Measurements from ENCODE around the gene PHOX2B.
A peak's percentile ranks its signal among the peaks of the same experiment; 100 is the strongest.

The PHOX2B gene

GRCh38 chr4:41753942-41754341, 5.4 kb upstream of the PHOX2B start:
- no peaks in the 10 kb centered on the region for H3K9me3 ChIP-seq
- H3K36me3 ChIP-seq (replicated peaks), result no peaks in the 10 kb centered on the region
- no peaks in the 10 kb centered on the region; the same call in none of the 2 replicates for H3K4me1 ChIP-seq
- peaks cover 62% of the 10 kb centered on the region for H3K27me3 ChIP-seq (ENCODE audit: low read depth)
- no peak for DNase-seq (ENCODE audit: low spot score in 2 of 2)
- H3K4me3 ChIP-seq, result no peak overlapping the region
- in situ Hi-C loops (cut with MboI; ENCODE audit: low sequenced_read_pairs), result no loop called here

- Histone ChIP-seq H3K27me3 (ENCODE audit: low read depth) (peaks cover 73% of the 10 kb centered on the region), H3K4me1 (peaks cover 7% of the 10 kb centered on the region), H3K9me3 (peaks cover under 1% of the 10 kb centered on the region; the same call in 1 of the 2 replicates), H3K36me3 (replicated peaks) (no peaks in the 10 kb centered on the region), H3K4me3 (no peak overlapping the region)
- DNase-seq (ENCODE audit: low spot score in 2 of 2), result no peak
- in situ Hi-C loops (cut with MboI; ENCODE audit: low sequenced_read_pairs), result no loop called here
Observed at GRCh38 chr4:41752081-41752836, 3.7 kb upstream of the PHOX2B start.

- peaks cover 69% of the 10 kb centered on the region for H3K27me3 ChIP-seq (ENCODE audit: low read depth)
Observed at GRCh38 chr4:41751449-41752061, 3.0 kb upstream of the PHOX2B start.

GRCh38 chr4:41750626-41751448, 2.3 kb upstream of the PHOX2B start:
- H3K4me1 ChIP-seq, result peaks cover 7% of the 10 kb centered on the region
- no peak overlapping the region for H3K4me3 ChIP-seq
- in situ Hi-C loops (cut with MboI; ENCODE audit: low sequenced_read_pairs), result no loop called here
- H3K9me3 ChIP-seq, result peaks cover 3% of the 10 kb centered on the region
- no peak for DNase-seq (ENCODE audit: low spot score in 2 of 2)
- H3K27me3 ChIP-seq (ENCODE audit: low read depth), result peaks cover 62% of the 10 kb centered on the region
- H3K36me3 ChIP-seq (replicated peaks), result no peaks in the 10 kb centered on the region

More at GRCh38 chr4:41751449-41752061, 3.0 kb upstream of the PHOX2B start:
- in situ Hi-C loops (cut with MboI; ENCODE audit: low sequenced_read_pairs), result no loop called here
- Histone ChIP-seq H3K4me1 (peaks cover 7% of the 10 kb centered on the region), H3K9me3 (peaks cover 3% of the 10 kb centered on the region), H3K36me3 (replicated peaks) (no peaks in the 10 kb centered on the region), H3K4me3 (no peak overlapping the region)
- DNase-seq (ENCODE audit: low spot score in 2 of 2), result peak in 1 of 2 experiments; percentile 29

GRCh38 chr4:41750121-41750625, 1.6 kb upstream of the PHOX2B start:
- in situ Hi-C loops (cut with MboI; ENCODE audit: low sequenced_read_pairs), result no loop called here
- Histone ChIP-seq H3K27me3 (ENCODE audit: low read depth) (peaks cover 62% of the 10 kb centered on the region), H3K4me1 (peaks cover 7% of the 10 kb centered on the region), H3K36me3 (replicated peaks) (no peaks in the 10 kb centered on the region), H3K9me3 (peaks cover 3% of the 10 kb centered on the region), H3K4me3 (no peak overlapping the region)
- DNase-seq (ENCODE audit: low spot score in 2 of 2), result no peak

- no peak for DNase-seq (ENCODE audit: low spot score in 2 of 2)
- H3K4me1 ChIP-seq, result peaks cover 7% of the 10 kb centered on the region
- H3K9me3 ChIP-seq, result peaks cover 3% of the 10 kb centered on the region
- H3K36me3 ChIP-seq (replicated peaks), result no peaks in the 10 kb centered on the region
- in situ Hi-C loops (cut with MboI; ENCODE audit: low sequenced_read_pairs), result no loop called here
- peaks cover 59% of the 10 kb centered on the region for H3K27me3 ChIP-seq (ENCODE audit: low read depth)
- H3K4me3 ChIP-seq, result no peak overlapping the region
Observed at GRCh38 chr4:41749631-41750039, 1.1 kb upstream of the PHOX2B start.

- in situ Hi-C loops (cut with MboI; ENCODE audit: low sequenced_read_pairs), result no loop called here
- no peak for DNase-seq (ENCODE audit: low spot score in 2 of 2)
- Histone ChIP-seq H3K4me1 (peaks cover 7% of the 10 kb centered on the region), H3K27me3 (ENCODE audit: low read depth) (peaks cover 52% of the 10 kb centered on the region), H3K36me3 (replicated peaks) (no peaks in the 10 kb centered on the region), H3K9me3 (peaks cover 7% of the 10 kb centered on the region), H3K4me3 (no peak overlapping the region)
Observed at GRCh38 chr4:41748074-41748570, 403 bp downstream of the PHOX2B start.

- Histone ChIP-seq H3K4me1 (peaks cover 7% of the 10 kb centered on the region), H3K9me3 (peaks cover 7% of the 10 kb centered on the region), H3K36me3 (replicated peaks) (no peaks in the 10 kb centered on the region), H3K4me3 (no peak overlapping the region), H3K27me3 (ENCODE audit: low read depth) (peaks cover 45% of the 10 kb centered on the region)
- no peak for DNase-seq (ENCODE audit: low spot score in 2 of 2)
- in situ Hi-C loops (cut with MboI; ENCODE audit: low sequenced_read_pairs), result no loop called here
Observed at GRCh38 chr4:41747230-41748055, 1.1 kb downstream of the PHOX2B start.

GRCh38 chr4:41746440-41747229, 1.9 kb downstream of the PHOX2B start:
- Histone ChIP-seq H3K9me3 (peaks cover 7% of the 10 kb centered on the region), H3K4me3 (no peak overlapping the region), H3K27me3 (ENCODE audit: low read depth) (peaks cover 39% of the 10 kb centered on the region)

GRCh38 chr4:41746025-41746439, 2.5 kb downstream of the PHOX2B start:
- Histone ChIP-seq H3K9me3 (peaks cover 7% of the 10 kb centered on the region), H3K4me3 (no peak overlapping the region), H3K27me3 (ENCODE audit: low read depth) (peaks cover 37% of the 10 kb centered on the region), H3K4me1 (peaks cover 7% of the 10 kb centered on the region), H3K36me3 (replicated peaks) (no peaks in the 10 kb centered on the region)
- in situ Hi-C loops (cut with MboI; ENCODE audit: low sequenced_read_pairs), result no loop called here
- no peak for DNase-seq (ENCODE audit: low spot score in 2 of 2)

More at GRCh38 chr4:41746440-41747229, 1.9 kb downstream of the PHOX2B start:
- in situ Hi-C loops (cut with MboI; ENCODE audit: low sequenced_read_pairs), result no loop called here
- Histone ChIP-seq H3K36me3 (replicated peaks) (no peaks in the 10 kb centered on the region), H3K4me1 (peaks cover 7% of the 10 kb centered on the region)
- no peak for DNase-seq (ENCODE audit: low spot score in 2 of 2)

- peaks cover 31% of the 10 kb centered on the region for H3K27me3 ChIP-seq (ENCODE audit: low read depth)
Observed at GRCh38 chr4:41745292-41746024, 3.1 kb downstream of the PHOX2B start.

More at GRCh38 chr4:41745292-41746024, 3.1 kb downstream of the PHOX2B start:
- no peaks in the 10 kb centered on the region for H3K36me3 ChIP-seq (replicated peaks)
- peaks cover 7% of the 10 kb centered on the region for H3K9me3 ChIP-seq
- in situ Hi-C loops (cut with MboI; ENCODE audit: low sequenced_read_pairs), result no loop called here
- no peak overlapping the region for H3K4me3 ChIP-seq
- H3K4me1 ChIP-seq, result peaks cover 7% of the 10 kb centered on the region
- DNase-seq (ENCODE audit: low spot score in 2 of 2), result no peak
